Transverse colon (tissue), 4 donors: ENCODE results near the gene GTF2H4. TPM values are rescaled to one million over a fixed set of nuclear protein-coding genes. Genes with fewer than 3 reads are reported as not detected.

Experiments used
- DNase-seq: peaks from one replicate; pipeline ENCODE4 v3.0.0-alpha.2; 2019
- H3K27ac ChIP-seq, 4 donors: fragments of 200-600 bp; sonication (generic); 2 replicates each; pipeline ENCODE4 v1.5.1; 2016 to 2018; ENCODE audit warnings: inconsistent platforms in 4 of 4
- H3K27me3 ChIP-seq: fragments of 200-600 bp; sonication (generic); 2 replicates; pipeline ENCODE4 v1.5.1; 2017; ENCODE audit warnings: inconsistent platforms
- H3K36me3 ChIP-seq, 4 donors: fragments of 200-600 bp; sonication (generic); 2 replicates each; pipeline ENCODE4 v1.5.1; 2017 to 2019; ENCODE audit warnings: inconsistent platforms in 4 of 4
- H3K4me1 ChIP-seq, 4 donors: fragments of 200-600 bp; sonication (generic); 2 replicates each; pipeline ENCODE4 v1.5.1; 2017 to 2020; ENCODE audit warnings: inconsistent platforms in 4 of 4
- H3K4me3 ChIP-seq, 4 donors: fragments of 200-600 bp; sonication (generic); 1 replicate in 1 of 4; 2 replicates in 3 of 4; pipeline versions ENCODE4 v1.5.1 to v1.6.1; 2017 to 2019; ENCODE audit warnings: inconsistent platforms in 4 of 4
- H3K9me3 ChIP-seq, 2 donors: fragments of 200-600 bp; sonication (generic); 2 replicates each; pipeline ENCODE4 v1.5.1; 2017 to 2019; ENCODE audit warnings: inconsistent platforms in 2 of 2
- CTCF ChIP-seq, 5 experiments: fragments of 200-600 bp in 3 of 5; fragments of 450-650 bp in 2 of 5; sonication (generic) in 3 of 5; IDR thresholded peaks; 1 replicate in 2 of 5; 2 replicates in 3 of 5; pipeline ENCODE4 v1.5.1; 2016 to 2017; ENCODE audit warnings: antibody characterized with exemption in 5 of 5, inconsistent platforms in 3 of 5, mild to moderate bottlenecking in 2 of 5, moderate library complexity in 1 of 5
- EP300 ChIP-seq: sonication (generic); formaldehyde crosslinking; IDR thresholded peaks from one replicate; pipeline ENCODE4 v1.6.1; 2017; ENCODE audit warnings: antibody characterized with exemption, low read depth
- POLR2A ChIP-seq: fragments of 450-650 bp; IDR thresholded peaks from one replicate; pipeline ENCODE4 v1.6.1; 2016; ENCODE audit warnings: antibody characterized with exemption, mild to moderate bottlenecking, moderate library complexity
- POLR2AphosphoS5 ChIP-seq, 3 donors: sonication (generic); formaldehyde crosslinking; IDR thresholded peaks; one replicate each; pipeline ENCODE4 v1.6.1; 2016; ENCODE audit warnings: antibody characterized with exemption in 3 of 3
- WGBS, 2 donors: methylation state at CpG; one replicate each; pipeline ENCODE4 v1.1.5; 2018; ENCODE audit warnings: low coverage in 1 of 2; 5-methylcytosine and 5-hydroxymethylcytosine counted together
- in situ Hi-C, 4 donors: fragments of 200-750 bp; cut with MboI; loops; one replicate each; pipeline versions ENCODE4 v1.15.0 to v1.15.1; 2017; ENCODE audit warnings: low sequenced_read_pairs in 3 of 4, low pct_ligation_motif_present in 1 of 4, low pct_unique_long_range_greater_than_20kb in 1 of 4
- intact Hi-C: fragments of 100-400 bp; cut with DNase I; formaldehyde crosslinking; loops from one replicate; pipeline ENCODE4 v1.15.1; 2023; ENCODE audit warnings: low total_unique reads
- total RNA-seq, 4 donors: library from RNA; depleted of rRNA; stranded (reverse); fragments of >200 nt; gene quantifications; one replicate each; pipeline ENCODE4 v1.1.0, GENCODE V29; 2016

Gene GTF2H4
- total RNA-seq, 4 donors from 2014 or later: 2.0 to 44.5 (median 6.8) TPM

GRCh38 chr6:30945281-30945680, 37.3 kb downstream of the GTF2H4 start:
- Histone ChIP-seq H3K27ac (no peak overlapping the region), H3K36me3 (no peaks in the 10 kb centered on the region), H3K4me3 (no peak overlapping the region), H3K9me3 (no peaks in the 10 kb centered on the region), H3K27me3 (peaks cover 26% of the 10 kb centered on the region), H3K4me1 (no peaks in the 10 kb centered on the region)
- intact Hi-C loops: no loop called here
- in situ Hi-C loops: loop anchor here in 1 of 4 donors (25.0 kb wide), 1 partner anchor 117 kb away; no protein-coding TSS in a partner anchor
- no peak for DNase-seq
- 79 to 83% methylated on average over 1 to 5 of the region's 5 CpGs for WGBS, 2 donors
- TF ChIP-seq CTCF (IDR thresholded peaks at IDR 0.05): no peak
- TF ChIP-seq POLR2AphosphoS5 (IDR thresholded peaks at IDR 0.05): no peak
- TF ChIP-seq EP300: no peak
- TF ChIP-seq POLR2A: no peak

- Histone ChIP-seq H3K4me1 (no peaks in the 10 kb centered on the region), H3K9me3 (no peaks in the 10 kb centered on the region), H3K27ac (no peak overlapping the region), H3K27me3 (peaks cover 38% of the 10 kb centered on the region), H3K4me3 (no peak overlapping the region), H3K36me3 (no peaks in the 10 kb centered on the region)
- in situ Hi-C loops (loop anchor here in 1 of 4 donors (25.0 kb wide), 1 partner anchor 115 kb away; no protein-coding TSS in a partner anchor), intact Hi-C loops (no loop called here)
- no peak for TF ChIP-seq CTCF (IDR thresholded peaks at IDR 0.05)
- no peak for TF ChIP-seq POLR2A
- TF ChIP-seq POLR2AphosphoS5 (IDR thresholded peaks at IDR 0.05): no peak
- TF ChIP-seq EP300: no peak
- DNase-seq: no peak
- 10 to 69% methylated on average over 3 to 4 of the region's 4 CpGs for WGBS, 2 donors
Observed at GRCh38 chr6:30947231-30947630, 39.2 kb downstream of the GTF2H4 start.

GRCh38 chr6:30948811-30949210, 40.8 kb downstream of the GTF2H4 start:
- no peak for DNase-seq
- no peaks in the 10 kb centered on the region for H3K4me1 ChIP-seq
- H3K36me3 ChIP-seq: no peaks in the 10 kb centered on the region
- no peak overlapping the region for H3K4me3 ChIP-seq
- H3K9me3 ChIP-seq: no peaks in the 10 kb centered on the region
- H3K27me3 ChIP-seq: peaks cover 36% of the 10 kb centered on the region
- in situ Hi-C loops (loop anchor here in 1 of 4 donors (25.0 kb wide), 1 partner anchor 113 kb away; no protein-coding TSS in a partner anchor), intact Hi-C loops (no loop called here)
- no peak overlapping the region for H3K27ac ChIP-seq
- 80 to 96% methylated on average over 2 to 6 of the region's 6 CpGs for WGBS, 2 donors
- TF ChIP-seq POLR2A: no peak
- no peak for TF ChIP-seq POLR2AphosphoS5 (IDR thresholded peaks at IDR 0.05)
- no peak for TF ChIP-seq CTCF (IDR thresholded peaks at IDR 0.05)

GRCh38 chr6:30951907-30952469, 44.0 kb downstream of the GTF2H4 start:
- 65 to 100% methylated on average over 1 to 5 of the region's 5 CpGs for WGBS, 2 donors
- Histone ChIP-seq H3K9me3 (no peaks in the 10 kb centered on the region), H3K27me3 (peaks cover 56% of the 10 kb centered on the region), H3K4me3 (no peak overlapping the region), H3K27ac (no peak overlapping the region), H3K4me1 (peaks cover 0 to 16% (median 12%) of the 10 kb centered on the region in 4 donors), H3K36me3 (no peaks in the 10 kb centered on the region)
- in situ Hi-C loops (no loop called here), intact Hi-C loops (no loop called here)
- no peak for DNase-seq
- TF ChIP-seq POLR2A (no peak), CTCF (IDR thresholded peaks at IDR 0.05) (no peak), EP300 (no peak), POLR2AphosphoS5 (IDR thresholded peaks at IDR 0.05) (no peak)
